Thoracic aorta (tissue), 2 donors: ENCODE data around the gene DNAJC4. TPM values are rescaled to one million over a fixed set of nuclear protein-coding genes. Genes with fewer than 3 reads are reported as not detected.

Source experiments
- ATAC-seq: fragments of 150-250 bp; one replicate; pipeline ENCODE4 v1.8.0; 2017; ENCODE audit warnings: low read depth; ENCODE audit not compliant: insufficient number of reproducible peaks, low FRiP score
- DNase-seq: peaks from one replicate; pipeline ENCODE4 v3.0.0-alpha.2; 2020; ENCODE audit warnings: low spot score
- H3K27ac ChIP-seq, 2 donors: fragments of 200-600 bp; sonication (generic); 1 replicate in 1 of 2; 2 replicates in 1 of 2; pipeline ENCODE4 v1.5.1; 2016; ENCODE audit warnings: mild to moderate bottlenecking in 2 of 2, moderate library complexity in 2 of 2
- H3K27me3 ChIP-seq: fragments of 200-600 bp; sonication (generic); replicated peaks from 2 replicates; pipeline ENCODE4 v1.6.0; 2016; ENCODE audit warnings: mild to moderate bottlenecking; ENCODE audit not compliant: insufficient read depth
- H3K36me3 ChIP-seq: fragments of 200-600 bp; sonication (generic); one replicate; pipeline ENCODE4 v1.5.1; 2016
- H3K4me1 ChIP-seq, 2 donors: fragments of 200-600 bp; sonication (generic); 1 replicate in 1 of 2; 2 replicates in 1 of 2; pipeline versions ENCODE4 v1.5.1 to v1.6.0; 2016; ENCODE audit warnings: low read depth in 2 of 2, mild to moderate bottlenecking in 1 of 2; ENCODE audit not compliant: control insufficient read depth in 1 of 2
- H3K4me3 ChIP-seq: fragments of 200-600 bp; sonication (generic); 2 replicates; pipeline ENCODE4 v1.5.1; 2016; ENCODE audit warnings: mild to moderate bottlenecking
- H3K9me3 ChIP-seq: fragments of 200-600 bp; sonication (generic); 2 replicates; pipeline ENCODE4 v1.5.1; 2016
- CTCF ChIP-seq: fragments of 200-600 bp; sonication (generic); IDR thresholded peaks from one replicate; pipeline ENCODE4 v1.5.1; 2019; ENCODE audit warnings: antibody characterized with exemption
- total RNA-seq, 2 donors: library from RNA; depleted of rRNA; stranded (reverse); fragments of >200 nt; gene quantifications; one replicate each; pipeline versions ENCODE4 v1.1.0 to v1.2.3, GENCODE V29; 2016

The DNAJC4 gene
- total RNA-seq, 2 donors from 2014 or later: 13.5 to 53.2 TPM

GRCh38 chr11:64268025-64268892 is 37.9 kb downstream of the DNAJC4 start:
- Histone ChIP-seq H3K36me3 (peaks cover 28% of the 10 kb centered on the region), H3K9me3 (no peaks in the 10 kb centered on the region), H3K4me3 (peak overlapping the region; percentile 76), H3K27me3 (no peaks in the 10 kb centered on the region), H3K4me1 (peaks cover 10 to 28% of the 10 kb centered on the region in 2 donors), H3K27ac (peak overlapping the region; percentile 80 to 92)
- DNase-seq (no peak), ATAC-seq (no peak)
- TF ChIP-seq CTCF: no peak

GRCh38 chr11:64268893-64269539 is 38.7 kb downstream of the DNAJC4 start:
- Histone ChIP-seq H3K27me3 (no peaks in the 10 kb centered on the region), H3K4me1 (peaks cover 10 to 28% of the 10 kb centered on the region in 2 donors), H3K36me3 (peaks cover 21% of the 10 kb centered on the region), H3K27ac (peak overlapping the region; percentile 80 to 92), H3K9me3 (no peaks in the 10 kb centered on the region), H3K4me3 (peak overlapping the region; percentile 76)
- ATAC-seq (peak; percentile 8), DNase-seq (no peak)
- no peak for TF ChIP-seq CTCF

- H3K27me3 ChIP-seq: no peaks in the 10 kb centered on the region
- H3K4me1 ChIP-seq: peaks cover 10 to 28% of the 10 kb centered on the region in 2 donors
- TF ChIP-seq CTCF: no peak
- peak overlapping the region; percentile 80 to 95 for H3K27ac ChIP-seq
- ATAC-seq (peak; percentile 92), DNase-seq (peak; percentile 93)
- H3K9me3 ChIP-seq: no peaks in the 10 kb centered on the region
- H3K4me3 ChIP-seq: peak overlapping the region; percentile 76
- peaks cover 15% of the 10 kb centered on the region for H3K36me3 ChIP-seq
Measured at GRCh38 chr11:64269540-64270220, 39.3 kb downstream of the DNAJC4 start.

- Histone ChIP-seq H3K9me3 (no peaks in the 10 kb centered on the region), H3K27ac (no peak overlapping the region), H3K27me3 (no peaks in the 10 kb centered on the region), H3K4me3 (no peak overlapping the region), H3K4me1 (peaks cover 0 to 10% of the 10 kb centered on the region in 2 donors), H3K36me3 (peaks cover 25% of the 10 kb centered on the region)
- no peak for TF ChIP-seq CTCF
- ATAC-seq (no peak), DNase-seq (no peak)
Measured at GRCh38 chr11:64275031-64275800, 44.9 kb downstream of the DNAJC4 start.
